ENCODE data around the gene FAM174A. TPM values are rescaled to one million over a fixed set of nuclear protein-coding genes. Genes with fewer than 3 reads are reported as not detected.
"Not testable (repeated sequence)": the region's sequence is repeated elsewhere in the genome, so short reads cannot be mapped to it uniquely, and the experiment has no call there.

The FAM174A gene
- polyA plus RNA-seq, 12 donors = 22.7 to 45.8 (median 36.4) TPM; not detected in 1

GRCh38 chr5:100566382-100567141, 31.4 kb downstream of the FAM174A start:
- no peak for DNase-seq

- no peak for DNase-seq
Observed at GRCh38 chr5:100574716-100575115, 39.5 kb downstream of the FAM174A start.

- no peak for DNase-seq
Observed at GRCh38 chr5:100575815-100576214, 40.6 kb downstream of the FAM174A start.

GRCh38 chr5:100576217-100576751, 41.1 kb downstream of the FAM174A start:
- DNase-seq = no peak

- no peak for DNase-seq
Observed at GRCh38 chr5:100577506-100577905, 42.3 kb downstream of the FAM174A start.

GRCh38 chr5:100584069-100584468, 48.9 kb downstream of the FAM174A start:
- no peak for DNase-seq

GRCh38 chr5:100584889-100585288, 49.7 kb downstream of the FAM174A start:
- DNase-seq = no peak

GRCh38 chr5:100590867-100591266, 55.7 kb downstream of the FAM174A start:
- DNase-seq = no peak

GRCh38 chr5:100595152-100595811, 60.1 kb downstream of the FAM174A start:
- peak; percentile 40 for DNase-seq

GRCh38 chr5:100595812-100596173, 60.6 kb downstream of the FAM174A start:
- DNase-seq = no peak

GRCh38 chr5:100598446-100598845, 63.3 kb downstream of the FAM174A start:
- DNase-seq = no peak

GRCh38 chr5:100600298-100600994, 65.3 kb downstream of the FAM174A start:
- no peak for DNase-seq

- no peak for DNase-seq
Observed at GRCh38 chr5:100603141-100603540, 68.0 kb downstream of the FAM174A start.

- not testable (repeated sequence) for DNase-seq
Observed at GRCh38 chr5:100604021-100604420, 68.8 kb downstream of the FAM174A start.

GRCh38 chr5:100609594-100609993, 74.4 kb downstream of the FAM174A start:
- no peak for DNase-seq

GRCh38 chr5:100614308-100614707, 79.1 kb downstream of the FAM174A start:
- DNase-seq = no peak

- DNase-seq = no peak
Observed at GRCh38 chr5:100615362-100615761, 80.2 kb downstream of the FAM174A start.

- no peak for DNase-seq
Observed at GRCh38 chr5:100616291-100616690, 81.1 kb downstream of the FAM174A start.

- no peak for DNase-seq
Observed at GRCh38 chr5:100616981-100617380, 81.8 kb downstream of the FAM174A start.

- peak; percentile 18 for DNase-seq
Observed at GRCh38 chr5:100623719-100624118, 88.5 kb downstream of the FAM174A start.

- no peak for DNase-seq
Observed at GRCh38 chr5:100634937-100635534, 99.9 kb downstream of the FAM174A start.

Measured in muscle of arm (tissue), 12 donors.